Measurements from ENCODE around the gene LAPTM5.

Gene LAPTM5

GRCh38 chr1:30741239-30741894, 16.2 kb downstream of the LAPTM5 start:
- TF ChIP-seq TAF1 (IDR thresholded peaks at IDR 0.05; ENCODE audit: borderline replicate concordance, insufficient read depth, low read length) (no peak), FOXP2 (optimal IDR thresholded peaks at IDR 0.05; ENCODE audit: borderline replicate concordance, extremely low read depth, extremely low read length, insufficient read depth) (no peak), POLR2AphosphoS5 (IDR thresholded peaks at IDR 0.05; ENCODE audit: low read depth, low read length) (no peak), SIN3A (IDR thresholded peaks at IDR 0.05; ENCODE audit: borderline replicate concordance, insufficient read depth, low read length) (no peak), REST (IDR thresholded peaks at IDR 0.05; ENCODE audit: insufficient read depth in 1 of 2, low read depth in 2 of 2, low read length in 2 of 2) (no peak)

- TF ChIP-seq TAF1 (IDR thresholded peaks at IDR 0.05; ENCODE audit: borderline replicate concordance, insufficient read depth, low read length): no peak
- no peak for TF ChIP-seq REST (IDR thresholded peaks at IDR 0.05; ENCODE audit: insufficient read depth in 1 of 2, low read depth in 2 of 2, low read length in 2 of 2)
- TF ChIP-seq SIN3A (IDR thresholded peaks at IDR 0.05; ENCODE audit: borderline replicate concordance, insufficient read depth, low read length): no peak
- TF ChIP-seq FOXP2 (optimal IDR thresholded peaks at IDR 0.05; ENCODE audit: borderline replicate concordance, extremely low read depth, extremely low read length, insufficient read depth): no peak
- TF ChIP-seq POLR2AphosphoS5 (IDR thresholded peaks at IDR 0.05; ENCODE audit: low read depth, low read length): no peak
Measured at GRCh38 chr1:30740251-30741238, 17.0 kb downstream of the LAPTM5 start.

GRCh38 chr1:30739601-30740000, 18.0 kb downstream of the LAPTM5 start:
- TF ChIP-seq FOXP2 (optimal IDR thresholded peaks at IDR 0.05; ENCODE audit: borderline replicate concordance, extremely low read depth, extremely low read length, insufficient read depth) (no peak), SIN3A (IDR thresholded peaks at IDR 0.05; ENCODE audit: borderline replicate concordance, insufficient read depth, low read length) (no peak), TAF1 (IDR thresholded peaks at IDR 0.05; ENCODE audit: borderline replicate concordance, insufficient read depth, low read length) (no peak), REST (IDR thresholded peaks at IDR 0.05; ENCODE audit: insufficient read depth in 1 of 2, low read depth in 2 of 2, low read length in 2 of 2) (no peak), POLR2AphosphoS5 (IDR thresholded peaks at IDR 0.05; ENCODE audit: low read depth, low read length) (no peak)

- TF ChIP-seq SIN3A (IDR thresholded peaks at IDR 0.05; ENCODE audit: borderline replicate concordance, insufficient read depth, low read length) (no peak), REST (IDR thresholded peaks at IDR 0.05; ENCODE audit: insufficient read depth in 1 of 2, low read depth in 2 of 2, low read length in 2 of 2) (no peak), TAF1 (IDR thresholded peaks at IDR 0.05; ENCODE audit: borderline replicate concordance, insufficient read depth, low read length) (no peak), FOXP2 (optimal IDR thresholded peaks at IDR 0.05; ENCODE audit: borderline replicate concordance, extremely low read depth, extremely low read length, insufficient read depth) (no peak), POLR2AphosphoS5 (IDR thresholded peaks at IDR 0.05; ENCODE audit: low read depth, low read length) (no peak)
Measured at GRCh38 chr1:30738715-30739559, 18.6 kb downstream of the LAPTM5 start.
